Endothelial cell (in vitro differentiated cells): ENCODE measurements around the gene KIFBP. TPM values are rescaled to one million over a fixed set of nuclear protein-coding genes. Genes with fewer than 3 reads are reported as not detected.
"Not testable (repeated sequence)": the region's sequence is repeated elsewhere in the genome, so short reads cannot be mapped to it uniquely, and the experiment has no call there.

Source experiments
- DNase-seq: peaks from one replicate; pipeline ENCODE4 v3.0.0; 2021; ENCODE audit warnings: low spot score
- H3K27ac Mint-ChIP-seq: one replicate; pipeline ENCODE4 v1.8.0; 2021; ENCODE audit warnings: mixed read lengths, inconsistent platforms; ENCODE audit not compliant: unreplicated experiment
- H3K27me3 Mint-ChIP-seq: one replicate; pipeline ENCODE4 v1.8.0; 2021; ENCODE audit warnings: mild to moderate bottlenecking, moderate library complexity, mixed read lengths, inconsistent platforms; ENCODE audit not compliant: unreplicated experiment
- H3K36me3 Mint-ChIP-seq: one replicate; pipeline ENCODE4 v1.8.0; 2021; ENCODE audit warnings: mild to moderate bottlenecking, low read depth, mixed read lengths, inconsistent platforms; ENCODE audit not compliant: unreplicated experiment
- H3K4me1 Mint-ChIP-seq: one replicate; pipeline ENCODE4 v1.8.0; 2021; ENCODE audit warnings: mild to moderate bottlenecking, mixed read lengths, inconsistent platforms; ENCODE audit not compliant: unreplicated experiment
- H3K4me3 Mint-ChIP-seq: one replicate; pipeline ENCODE4 v1.8.0; 2021; ENCODE audit warnings: mild to moderate bottlenecking, mixed read lengths, inconsistent platforms; ENCODE audit not compliant: unreplicated experiment
- H3K9me3 Mint-ChIP-seq: one replicate; pipeline ENCODE4 v1.8.0; 2021; ENCODE audit warnings: mixed read lengths, inconsistent platforms; ENCODE audit not compliant: unreplicated experiment
- CTCF ChIP-seq: fragments of 200-600 bp; sonication (generic); IDR thresholded peaks from one replicate; pipeline ENCODE4 v1.5.0; 2021; ENCODE audit warnings: antibody characterized with exemption; ENCODE audit not compliant: unreplicated experiment
- total RNA-seq: library from RNA; stranded (reverse); fragmentation: NEBNext Ultra II Directional; extraction: Animal tissue kit (Norgen Biotek cat#: 25700); gene quantifications from one replicate; pipeline ENCODE4 v1.2.1, GENCODE V29; 2021; ENCODE audit not compliant: unreplicated experiment

KIFBP gene
- total RNA-seq, 1 donor from 2014 or later: 26.2 TPM

GRCh38 chr10:69004821-69005220, 16.2 kb downstream of the KIFBP start:
- Mint-ChIP-seq H3K36me3 (no peaks in the 10 kb centered on the region), H3K27ac (no peak overlapping the region), H3K27me3 (no peaks in the 10 kb centered on the region), H3K4me1 (peaks cover 5% of the 10 kb centered on the region), H3K9me3 (no peaks in the 10 kb centered on the region), H3K4me3 (no peak overlapping the region)
- peak; percentile 46 for TF ChIP-seq CTCF
- no peak for DNase-seq

GRCh38 chr10:69005704-69006485, 17.3 kb downstream of the KIFBP start:
- DNase-seq: no peak
- no peak for TF ChIP-seq CTCF
- peaks cover 5% of the 10 kb centered on the region for H3K4me1 Mint-ChIP-seq
- H3K4me3 Mint-ChIP-seq: no peak overlapping the region
- no peaks in the 10 kb centered on the region for H3K36me3 Mint-ChIP-seq
- H3K9me3 Mint-ChIP-seq: no peaks in the 10 kb centered on the region
- H3K27me3 Mint-ChIP-seq: no peaks in the 10 kb centered on the region
- no peak overlapping the region for H3K27ac Mint-ChIP-seq

GRCh38 chr10:69007260-69007659, 18.7 kb downstream of the KIFBP start:
- Mint-ChIP-seq H3K36me3 (peaks cover 4% of the 10 kb centered on the region), H3K27ac (no peak overlapping the region), H3K4me3 (no peak overlapping the region), H3K9me3 (no peaks in the 10 kb centered on the region), H3K4me1 (peaks cover 5% of the 10 kb centered on the region), H3K27me3 (no peaks in the 10 kb centered on the region)
- TF ChIP-seq CTCF: no peak
- no peak for DNase-seq

- Mint-ChIP-seq H3K36me3 (peaks cover 18% of the 10 kb centered on the region), H3K9me3 (no peaks in the 10 kb centered on the region), H3K4me1 (peaks cover 16% of the 10 kb centered on the region), H3K27ac (no peak overlapping the region), H3K27me3 (no peaks in the 10 kb centered on the region), H3K4me3 (no peak overlapping the region)
- DNase-seq: no peak
- TF ChIP-seq CTCF: no peak
Measured at GRCh38 chr10:69009360-69009759, 20.8 kb downstream of the KIFBP start.

GRCh38 chr10:69010151-69010640, 21.6 kb downstream of the KIFBP start:
- Mint-ChIP-seq H3K27me3 (no peaks in the 10 kb centered on the region), H3K36me3 (peaks cover 20% of the 10 kb centered on the region), H3K4me3 (no peak overlapping the region), H3K9me3 (no peaks in the 10 kb centered on the region), H3K4me1 (peaks cover 17% of the 10 kb centered on the region), H3K27ac (no peak overlapping the region)
- DNase-seq: no peak
- TF ChIP-seq CTCF: no peak

- Mint-ChIP-seq H3K36me3 (peaks cover 30% of the 10 kb centered on the region), H3K27ac (peak overlapping the region; percentile 62), H3K4me1 (peaks cover 17% of the 10 kb centered on the region)
- not testable (repeated sequence) for H3K9me3 Mint-ChIP-seq, DNase-seq, H3K4me3 Mint-ChIP-seq, H3K27me3 Mint-ChIP-seq
Measured at GRCh38 chr10:69012778-69013177, 24.2 kb downstream of the KIFBP start.
